Right renal cortex interstitium (tissue), 3 donors: ENCODE results near the gene SLC38A9. TPM values are rescaled to one million over a fixed set of nuclear protein-coding genes. Genes with fewer than 3 reads are reported as not detected.
A peak's percentile ranks its signal among the peaks of the same experiment; 100 is the strongest.
"Not testable (repeated sequence)": the region's sequence is repeated elsewhere in the genome, so short reads cannot be mapped to it uniquely, and the experiment has no call there.

Experiments used
- DNase-seq, 3 donors: peaks; one replicate each; pipeline ENCODE4 v3.0.0-alpha.2; 2013; ENCODE audit warnings: low read depth in 3 of 3, low spot score in 2 of 3
- polyA plus RNA-seq, 3 donors: library from polyadenylated mRNA; unstranded; fragments of 120-200 nt; gene quantifications; one replicate each; pipeline ENCODE4 v1.2.1, GENCODE V29; 2013; ENCODE audit not compliant: insufficient read length in 3 of 3

SLC38A9 gene
- 10 to 100 TPM; 29.6 to 33.2 (median 33.0) TPM for polyA plus RNA-seq

GRCh38 chr5:55712023-55712859 lies at the start of gene SLC38A9:
TSS of gene SLC38A9 (minus strand) at chr5:55712324. CDS start at chr5:55697958, 14,366 bp downstream.
- DNase-seq = peak; percentile 79 to 90 (median 84)

- DNase-seq = not testable (repeated sequence)
These were observed 49.6 kb upstream of the SLC38A9 start for GRCh38 chr5:55761721-55762120.

- no peak for DNase-seq
These were observed 46.6 kb upstream of the SLC38A9 start for GRCh38 chr5:55758714-55759113.

- no peak for DNase-seq
These were observed 46.1 kb upstream of the SLC38A9 start for GRCh38 chr5:55758231-55758630.

GRCh38 chr5:55750499-55750898 lies 38.4 kb upstream of the SLC38A9 start:
- DNase-seq = no peak

GRCh38 chr5:55750063-55750462 lies 37.9 kb upstream of the SLC38A9 start:
- DNase-seq = no peak

GRCh38 chr5:55749387-55749786 lies 37.3 kb upstream of the SLC38A9 start:
- DNase-seq = peak in 1 of 3 donors; percentile 1

- DNase-seq = no peak
These were observed 35.7 kb upstream of the SLC38A9 start for GRCh38 chr5:55747778-55748318.

- no peak for DNase-seq
These were observed 30.7 kb upstream of the SLC38A9 start for GRCh38 chr5:55742778-55743177.

- no peak for DNase-seq
These were observed 25.7 kb upstream of the SLC38A9 start, which contains the start of gene DDX4 for GRCh38 chr5:55737793-55738192. TSS of gene DDX4 (plus strand) at chr5:55738061. CDS start at chr5:55738964, 903 bp downstream.

GRCh38 chr5:55734658-55735057 lies 22.5 kb upstream of the SLC38A9 start:
- DNase-seq = no peak

- DNase-seq = no peak
These were observed 20.5 kb upstream of the SLC38A9 start for GRCh38 chr5:55732585-55732984.

GRCh38 chr5:55731848-55732247 lies 19.7 kb upstream of the SLC38A9 start:
- no peak for DNase-seq

- DNase-seq = no peak
These were observed 12.2 kb upstream of the SLC38A9 start for GRCh38 chr5:55724281-55724680.

- DNase-seq = no peak
These were observed 8.1 kb upstream of the SLC38A9 start for GRCh38 chr5:55720188-55720703.

- not testable (repeated sequence) for DNase-seq
These were observed 6.9 kb upstream of the SLC38A9 start for GRCh38 chr5:55719026-55719425.

- DNase-seq = no peak
These were observed 3.5 kb upstream of the SLC38A9 start for GRCh38 chr5:55715519-55716078.

GRCh38 chr5:55714749-55715148 lies 2.6 kb upstream of the SLC38A9 start:
- no peak for DNase-seq

- no peak for DNase-seq
These were observed 2.2 kb upstream of the SLC38A9 start for GRCh38 chr5:55714339-55714738.

GRCh38 chr5:55713871-55714270 lies 1.7 kb upstream of the SLC38A9 start:
- no peak for DNase-seq

- no peak for DNase-seq
These were observed 559 bp downstream of the SLC38A9 start for GRCh38 chr5:55711507-55712022.
